NT2/D1 (cell line): Measurements from ENCODE around the gene RPRD1B.

Experiments used
- DNase-seq: peaks from one replicate; pipeline ENCODE4 v3.0.0-alpha.2; 2011; ENCODE audit warnings: low read depth, low spot score
- H3K27me3 ChIP-seq: 2 replicates; pipeline ENCODE4 v1.6.0; 2011; ENCODE audit warnings: mild to moderate bottlenecking; ENCODE audit not compliant: insufficient read length, insufficient read depth
- H3K36me3 ChIP-seq: 2 replicates; pipeline ENCODE4 v1.6.1; 2011; ENCODE audit warnings: mild to moderate bottlenecking, low read length, mixed read lengths; ENCODE audit not compliant: insufficient read depth, insufficient read length
- H3K4me1 ChIP-seq: 2 replicates; pipeline ENCODE4 v1.5.1; 2011; ENCODE audit not compliant: insufficient read depth, insufficient read length
- H3K4me3 ChIP-seq: 2 replicates; pipeline ENCODE4 v1.5.1; 2011; ENCODE audit warnings: low read depth; ENCODE audit not compliant: insufficient read length
- H3K9ac ChIP-seq: 2 replicates; pipeline ENCODE4 v1.6.0; 2011; ENCODE audit warnings: low read depth; ENCODE audit not compliant: insufficient read length
- H3K9me3 ChIP-seq: 2 replicates; pipeline ENCODE4 v1.5.1; 2011; ENCODE audit warnings: mild to moderate bottlenecking, low read length; ENCODE audit not compliant: insufficient read depth
- SUZ12 ChIP-seq: IDR thresholded peaks from 2 replicates; pipeline ENCODE4 v1.6.1; 2011; ENCODE audit not compliant: insufficient read length, insufficient read depth; ENCODE audit errors: extremely low read depth
- YY1 ChIP-seq: IDR thresholded peaks from 2 replicates; pipeline ENCODE4 v1.6.1; 2011; ENCODE audit not compliant: insufficient read length, insufficient read depth
- ZNF274 ChIP-seq: IDR thresholded peaks from 2 replicates; pipeline ENCODE4 v1.6.1; 2011; ENCODE audit warnings: mild to moderate bottlenecking, low read depth, low read length

The RPRD1B gene

GRCh38 chr20:38120625-38120988 lies 87.1 kb downstream of the RPRD1B start:
- no peak for DNase-seq
- Histone ChIP-seq H3K27me3 (no peaks in the 10 kb centered on the region), H3K4me3 (no peak overlapping the region), H3K36me3 (no peaks in the 10 kb centered on the region), H3K4me1 (peaks cover 4% of the 10 kb centered on the region), H3K9me3 (no peaks in the 10 kb centered on the region), H3K9ac (no peak overlapping the region)
- no peak for TF ChIP-seq ZNF274
- no peak for TF ChIP-seq YY1
- TF ChIP-seq SUZ12: no peak

- Histone ChIP-seq H3K9me3 (no peaks in the 10 kb centered on the region), H3K27me3 (no peaks in the 10 kb centered on the region), H3K36me3 (no peaks in the 10 kb centered on the region), H3K4me1 (peaks cover 4% of the 10 kb centered on the region), H3K9ac (no peak overlapping the region), H3K4me3 (no peak overlapping the region)
- no peak for DNase-seq
- TF ChIP-seq SUZ12: no peak
- no peak for TF ChIP-seq ZNF274
- TF ChIP-seq YY1: no peak
Observed at GRCh38 chr20:38121741-38122140, 88.2 kb downstream of the RPRD1B start.

GRCh38 chr20:38123021-38123587 lies 89.6 kb downstream of the RPRD1B start:
- H3K36me3 ChIP-seq: no peaks in the 10 kb centered on the region
- H3K4me3 ChIP-seq: no peak overlapping the region
- peaks cover 4% of the 10 kb centered on the region for H3K4me1 ChIP-seq
- no peak for TF ChIP-seq SUZ12
- TF ChIP-seq ZNF274: no peak
- TF ChIP-seq YY1: no peak
- H3K9me3 ChIP-seq: no peaks in the 10 kb centered on the region
- H3K9ac ChIP-seq: peak overlapping the region; percentile 1
- H3K27me3 ChIP-seq: no peaks in the 10 kb centered on the region
- DNase-seq: no peak

- H3K4me3 ChIP-seq: no peak overlapping the region
- H3K27me3 ChIP-seq: no peaks in the 10 kb centered on the region
- TF ChIP-seq SUZ12: no peak
- H3K9ac ChIP-seq: no peak overlapping the region
- H3K4me1 ChIP-seq: peaks cover 4% of the 10 kb centered on the region
- no peaks in the 10 kb centered on the region for H3K36me3 ChIP-seq
- H3K9me3 ChIP-seq: no peaks in the 10 kb centered on the region
- DNase-seq: no peak
Observed at GRCh38 chr20:38125157-38126056, 91.9 kb downstream of the RPRD1B start.

- Histone ChIP-seq H3K27me3 (no peaks in the 10 kb centered on the region), H3K9ac (no peak overlapping the region), H3K36me3 (no peaks in the 10 kb centered on the region), H3K9me3 (no peaks in the 10 kb centered on the region), H3K4me1 (peaks cover 4% of the 10 kb centered on the region), H3K4me3 (no peak overlapping the region)
- no peak for DNase-seq
- TF ChIP-seq YY1: no peak
- no peak for TF ChIP-seq SUZ12
- no peak for TF ChIP-seq ZNF274
Observed at GRCh38 chr20:38126146-38126921, 92.8 kb downstream of the RPRD1B start.

GRCh38 chr20:38126932-38127621 lies 93.5 kb downstream of the RPRD1B start:
- no peaks in the 10 kb centered on the region for H3K4me1 ChIP-seq
- DNase-seq: no peak
- no peak overlapping the region for H3K9ac ChIP-seq
- no peaks in the 10 kb centered on the region for H3K27me3 ChIP-seq
- H3K36me3 ChIP-seq: no peaks in the 10 kb centered on the region
- H3K9me3 ChIP-seq: no peaks in the 10 kb centered on the region
- H3K4me3 ChIP-seq: no peak overlapping the region
- no peak for TF ChIP-seq ZNF274
- TF ChIP-seq SUZ12: no peak
- TF ChIP-seq YY1: no peak
